OCI-LY7 (cell line): Measurements from ENCODE around the gene SPTB. TPM values are rescaled to one million over a fixed set of nuclear protein-coding genes. Genes with fewer than 3 reads are reported as not detected.

Experiments
- BruUV-seq: library from RNA; stranded (reverse); fragments of 400-500 nt; replicated peaks from 2 replicates; lab custom pipeline; 2021; lab: Mats Ljungman, UMichigan
- CTCF ChIA-PET: fragments of 300-600 bp; sonication (Branson Sonifier 250); formaldehyde crosslinking; loops from one replicate; lab custom pipeline; 2022; ENCODE audit warnings: antibody characterized with exemption; ENCODE audit not compliant: unreplicated experiment; lab: Charles Lee
- POLR2A ChIA-PET: fragments of 300-600 bp; sonication (Branson Sonifier 250); formaldehyde crosslinking; loops from one replicate; lab custom pipeline; 2022; ENCODE audit warnings: antibody characterized with exemption; lab: Charles Lee
- DNase-seq: peaks from one replicate; pipeline ENCODE4 v3.0.0-alpha.2; 2015; ENCODE audit warnings: low spot score
- H2AFZ ChIP-seq: fragments of 200-600 bp; sonication (generic), shearing (Covaris generic); 2 replicates; pipeline ENCODE4 v1.6.1; 2014; ENCODE audit warnings: mild to moderate bottlenecking, antibody characterized with exemption, low read length, moderate library complexity
- H3K27ac ChIP-seq: fragments of 200-600 bp; sonication (generic); 2 replicates; pipeline ENCODE4 v1.5.1; 2014; ENCODE audit warnings: mixed run types, low read depth, mild to moderate bottlenecking, moderate library complexity, low read length, inconsistent platforms; ENCODE audit not compliant: poor library complexity, severe bottlenecking
- H3K36me3 ChIP-seq: fragments of 200-600 bp; sonication (generic); 2 replicates; pipeline ENCODE4 v1.6.1; 2014; ENCODE audit warnings: mild to moderate bottlenecking, antibody characterized with exemption, low read length, moderate library complexity, mixed read lengths; ENCODE audit not compliant: insufficient read depth
- H3K4me1 ChIP-seq: fragments of 200-600 bp; sonication (generic); 2 replicates; pipeline ENCODE4 v1.5.1; 2014; ENCODE audit warnings: mild to moderate bottlenecking, low read length; ENCODE audit not compliant: insufficient read depth, poor library complexity, severe bottlenecking
- H3K4me2 ChIP-seq: fragments of 200-600 bp; sonication (generic); 2 replicates; pipeline ENCODE4 v1.6.1; 2014; ENCODE audit warnings: mild to moderate bottlenecking, low read length
- H3K4me3 ChIP-seq: fragments of 200-600 bp; sonication (generic); 2 replicates; pipeline ENCODE4 v1.5.1; 2014; ENCODE audit warnings: mild to moderate bottlenecking, low read depth, low read length; ENCODE audit not compliant: poor library complexity, severe bottlenecking
- H3K79me2 ChIP-seq: fragments of 200-600 bp; sonication (generic); 2 replicates; pipeline ENCODE4 v1.6.1; 2016; ENCODE audit warnings: low read depth, mild to moderate bottlenecking, low read length, moderate library complexity, mixed read lengths; ENCODE audit not compliant: insufficient read depth
- H3K9me2 ChIP-seq: fragments of 200-600 bp; sonication (generic); 2 replicates; pipeline ENCODE4 v1.6.1; 2016; ENCODE audit warnings: mild to moderate bottlenecking, low read length, mixed read lengths; ENCODE audit not compliant: insufficient read depth
- H3K9me3 ChIP-seq: fragments of 200-600 bp; sonication (generic); 2 replicates; pipeline ENCODE4 v1.6.1; 2014; ENCODE audit warnings: mild to moderate bottlenecking, mixed run types, low read length, mixed read lengths
- H4K20me1 ChIP-seq: fragments of 200-600 bp; sonication (generic); 2 replicates; pipeline ENCODE4 v1.6.1; 2014; ENCODE audit warnings: mild to moderate bottlenecking, antibody characterized with exemption, low read length, moderate library complexity, mixed read lengths; ENCODE audit not compliant: insufficient read depth
- CTCF ChIP-seq: fragments of 200-600 bp; sonication (generic); conservative IDR thresholded peaks from 2 replicates; pipeline ENCODE4 v1.5.1; 2014; ENCODE audit warnings: mild to moderate bottlenecking, antibody characterized with exemption, low read length, moderate library complexity, mixed read lengths
- EZH2phosphoT487 ChIP-seq: fragments of 200-600 bp; sonication (generic); IDR thresholded peaks from 2 replicates; pipeline ENCODE4 v1.6.1; 2018; ENCODE audit warnings: low read depth, borderline replicate concordance, mild to moderate bottlenecking, mixed run types, antibody characterized with exemption, low read length, moderate library complexity, mixed read lengths
- intact Hi-C: fragments of 100-400 bp; cut with micrococcal nuclease; formaldehyde crosslinking; loops from one replicate; pipeline ENCODE4 v1.10.0; 2022; ENCODE audit not compliant: unreplicated experiment
- total RNA-seq, 2 experiments: library from RNA; depleted of rRNA in 1 of 2; stranded (reverse); fragments of >200 nt in 1 of 2; shearing (Covaris generic) in 1 of 2; gene quantifications; 2 replicates each; pipeline ENCODE4 v1.2.3, GENCODE V29; 2014 to 2022

SPTB gene
- total RNA-seq, 2 experiments from 2014 or later: not detected

GRCh38 chr14:64790478-64790877 is 89.2 kb downstream of the SPTB start:
- TF ChIP-seq CTCF (no peak), EZH2phosphoT487 (no peak)
- Histone ChIP-seq H3K4me1 (no peaks in the 10 kb centered on the region), H3K9me2 (no peaks in the 10 kb centered on the region), H3K9me3 (no peaks in the 10 kb centered on the region), H3K4me3 (no peak overlapping the region), H4K20me1 (no peaks in the 10 kb centered on the region), H2AFZ (no peak overlapping the region), H3K79me2 (no peaks in the 10 kb centered on the region), H3K36me3 (no peaks in the 10 kb centered on the region), H3K4me2 (no peak overlapping the region), H3K27ac (no peak overlapping the region)
- intact Hi-C loops: no loop called here
- no peak for DNase-seq
- BruUV-seq: no TSS peak
- ChIA-PET CTCF (no interaction called here), POLR2A (no interaction called here)

- POLR2A ChIA-PET: no interaction called here
- H3K4me2 ChIP-seq: no peak overlapping the region
- no TSS peak for BruUV-seq
These were observed 90.0 kb downstream of the SPTB start for GRCh38 chr14:64789696-64790095.

GRCh38 chr14:64788706-64789105 is 91.0 kb downstream of the SPTB start:
- H3K4me2 ChIP-seq: no peak overlapping the region
- POLR2A ChIA-PET: no interaction called here
- H3K4me3 ChIP-seq: no peak overlapping the region
- H2AFZ ChIP-seq: no peak overlapping the region
- no peak overlapping the region for H3K27ac ChIP-seq
- no peaks in the 10 kb centered on the region for H4K20me1 ChIP-seq
- DNase-seq: no peak
- no peaks in the 10 kb centered on the region for H3K79me2 ChIP-seq
- TF ChIP-seq EZH2phosphoT487 (no peak), CTCF (no peak)
- intact Hi-C loops: no loop called here
- H3K9me2 ChIP-seq: no peaks in the 10 kb centered on the region
- no peaks in the 10 kb centered on the region for H3K4me1 ChIP-seq
- CTCF ChIA-PET: no interaction called here
- no peaks in the 10 kb centered on the region for H3K9me3 ChIP-seq
- no TSS peak for BruUV-seq
- H3K36me3 ChIP-seq: no peaks in the 10 kb centered on the region

More at GRCh38 chr14:64789696-64790095, 90.0 kb downstream of the SPTB start:
- H3K4me3 ChIP-seq: no peak overlapping the region
- no peak for DNase-seq
- no peak for TF ChIP-seq CTCF
- H3K27ac ChIP-seq: no peak overlapping the region
- CTCF ChIA-PET: no interaction called here
- no peaks in the 10 kb centered on the region for H3K4me1 ChIP-seq
- no peak overlapping the region for H2AFZ ChIP-seq
- H3K9me3 ChIP-seq: no peaks in the 10 kb centered on the region
- intact Hi-C loops: no loop called here
- no peaks in the 10 kb centered on the region for H3K36me3 ChIP-seq
- no peaks in the 10 kb centered on the region for H4K20me1 ChIP-seq
- no peaks in the 10 kb centered on the region for H3K79me2 ChIP-seq
- H3K9me2 ChIP-seq: no peaks in the 10 kb centered on the region
